IMR-90 (cell line): ENCODE results near the gene RIMS4. TPM values are rescaled to one million over a fixed set of nuclear protein-coding genes. Genes with fewer than 3 reads are reported as not detected.

ENCODE experiments used
- ATAC-seq: fragments of 200-7000 bp; cut with Tn5 transposase; 2 replicates; pipeline ENCODE4 v1.9.1; 2020; ENCODE audit warnings: low read depth, mild to moderate bottlenecking, moderate library complexity
- BruUV-seq: library from RNA; stranded (reverse); fragments of 400-500 nt; replicated peaks from 2 replicates; lab custom pipeline; 2021; lab: Mats Ljungman, UMichigan
- CTCF ChIA-PET: fragments of 300-600 bp; formaldehyde crosslinking; extraction: SDS; loops from one replicate; lab custom pipeline; 2021; ENCODE audit warnings: antibody characterized with exemption; lab: Yijun Ruan, JAX
- POLR2A ChIA-PET: fragments of 300-600 bp; sonication (Branson Sonifier 250); formaldehyde crosslinking; loops from one replicate; lab custom pipeline; 2022; ENCODE audit warnings: antibody characterized with exemption; ENCODE audit not compliant: unreplicated experiment; lab: Charles Lee
- DNase-seq: peaks from one replicate; pipeline ENCODE4 v3.0.0; 2013
- H2AFZ ChIP-seq: replicated peaks from 2 replicates; pipeline ENCODE3; 2013; ENCODE audit warnings: low read length, mild to moderate bottlenecking; ENCODE audit not compliant: poor library complexity
- H2AK5ac ChIP-seq: 2 replicates; pipeline ENCODE4 v1.6.1; 2013; ENCODE audit warnings: low read depth, low read length, inconsistent platforms
- H2AK9ac ChIP-seq: replicated peaks from 2 replicates; pipeline ENCODE3; 2013; ENCODE audit warnings: mild to moderate bottlenecking, low read depth, low read length, moderate library complexity; ENCODE audit not compliant: poor library complexity
- H2BK120ac ChIP-seq: 2 replicates; pipeline ENCODE4 v1.6.1; 2013; ENCODE audit warnings: low read depth, low read length, inconsistent platforms
- H2BK15ac ChIP-seq: 3 replicates; pipeline ENCODE4 v1.6.1; 2013; ENCODE audit warnings: low read depth, low read length, inconsistent platforms
- H2BK20ac ChIP-seq: 2 replicates; pipeline ENCODE4 v1.6.1; 2013; ENCODE audit warnings: low read depth, mild to moderate bottlenecking, inconsistent platforms, low read length, moderate library complexity
- H2BK5ac ChIP-seq: 2 replicates; pipeline ENCODE4 v1.6.1; 2013; ENCODE audit warnings: mild to moderate bottlenecking, low read depth, low read length, inconsistent platforms; ENCODE audit not compliant: poor library complexity, severe bottlenecking
- H3K14ac ChIP-seq: replicated peaks from 2 replicates; pipeline ENCODE4 v1.6.1; 2013; ENCODE audit warnings: low read depth, low read length, inconsistent platforms
- H3K18ac ChIP-seq: 2 replicates; pipeline ENCODE4 v1.6.1; 2013; ENCODE audit warnings: low read depth, low read length, control low read depth
- H3K23ac ChIP-seq: 2 replicates; pipeline ENCODE4 v1.6.1; 2013; ENCODE audit warnings: low read depth, low read length, inconsistent platforms
- H3K27ac ChIP-seq: 2 replicates; pipeline ENCODE4 v1.5.1; 2013; ENCODE audit warnings: mild to moderate bottlenecking, control low read depth, low read length; ENCODE audit not compliant: insufficient read depth
- H3K27me3 ChIP-seq: 2 replicates; pipeline ENCODE4 v1.6.1; 2013; ENCODE audit warnings: low read length; ENCODE audit not compliant: control insufficient read depth, insufficient read depth
- H3K36me3 ChIP-seq: 2 replicates; pipeline ENCODE4 v1.6.1; 2013; ENCODE audit warnings: low read length, mixed read lengths; ENCODE audit not compliant: control insufficient read depth, insufficient read depth
- H3K4ac ChIP-seq: 2 replicates; pipeline ENCODE4 v1.6.1; 2013; ENCODE audit warnings: low read depth, low read length, inconsistent platforms
- H3K4me1 ChIP-seq: 2 replicates; pipeline ENCODE4 v1.6.1; 2013; ENCODE audit warnings: low read length, mixed read lengths; ENCODE audit not compliant: control insufficient read depth, insufficient read depth
- H3K4me2 ChIP-seq: 2 replicates; pipeline ENCODE4 v1.6.1; 2013; ENCODE audit warnings: low read depth, mild to moderate bottlenecking, control low read depth, low read length, moderate library complexity
- H3K4me3 ChIP-seq: 2 replicates; pipeline ENCODE4 v1.5.1; 2013; ENCODE audit warnings: low read depth, mild to moderate bottlenecking, control low read depth, low read length, moderate library complexity; ENCODE audit not compliant: insufficient read depth
- H3K56ac ChIP-seq: 2 replicates; pipeline ENCODE4 v1.6.1; 2013; ENCODE audit warnings: low read length, inconsistent platforms; ENCODE audit not compliant: insufficient read depth; ENCODE audit errors: extremely low read depth
- H3K79me1 ChIP-seq, 2 experiments: 2 replicates each; pipeline ENCODE4 v1.6.1; 2013; ENCODE audit warnings: low read length in 2 of 2, inconsistent platforms in 1 of 2, low read depth in 1 of 2
- H3K9ac ChIP-seq: 2 replicates; pipeline ENCODE4 v1.6.1; 2013; ENCODE audit warnings: low read depth, low read length, control low read depth
- H3K9me1 ChIP-seq: 2 replicates; pipeline ENCODE4 v1.6.1; 2013; ENCODE audit warnings: low read length, inconsistent platforms; ENCODE audit not compliant: insufficient read depth
- H3K9me3 ChIP-seq: 2 replicates; pipeline ENCODE4 v1.6.1; 2013; ENCODE audit warnings: low read length; ENCODE audit not compliant: control insufficient read depth, insufficient read depth
- H4K20me1 ChIP-seq: 2 replicates; pipeline ENCODE4 v1.6.1; 2013; ENCODE audit warnings: low read length, inconsistent platforms; ENCODE audit not compliant: insufficient read depth
- H4K5ac ChIP-seq: 2 replicates; pipeline ENCODE4 v1.6.1; 2013; ENCODE audit warnings: mild to moderate bottlenecking, low read depth, low read length, control low read depth
- H4K8ac ChIP-seq, 2 experiments: 2 replicates each; pipeline ENCODE4 v1.6.1; 2013; ENCODE audit warnings: low read depth in 2 of 2, low read length in 2 of 2, control low read depth in 1 of 2, inconsistent platforms in 1 of 2
- H4K91ac ChIP-seq: 2 replicates; pipeline ENCODE4 v1.6.1; 2013; ENCODE audit warnings: low read depth, low read length, inconsistent platforms; ENCODE audit not compliant: insufficient read depth
- BHLHE40 ChIP-seq: fragments of 150-350 bp; IDR thresholded peaks from 2 replicates; pipeline ENCODE4 v1.6.1; 2016; ENCODE audit warnings: mild to moderate bottlenecking, low read depth, low read length
- CEBPB ChIP-seq: IDR thresholded peaks from 2 replicates; pipeline ENCODE4 v1.6.1; 2012; ENCODE audit warnings: low read depth, low read length, improper control_type of control experiment
- CHD1 ChIP-seq: IDR thresholded peaks from 2 replicates; pipeline ENCODE4 v1.6.1; 2012; ENCODE audit warnings: low read depth, low read length, improper control_type of control experiment
- CTCF ChIP-seq: conservative IDR thresholded peaks from 2 replicates; pipeline ENCODE4 v1.5.1; 2012; ENCODE audit warnings: mild to moderate bottlenecking, low read depth, low read length, improper control_type of control experiment
- ELK1 ChIP-seq: fragments of 150-350 bp; IDR thresholded peaks from 2 replicates; pipeline ENCODE4 v1.6.1; 2016; ENCODE audit warnings: low read depth, mild to moderate bottlenecking, low read length, moderate library complexity, borderline replicate concordance
- FOS ChIP-seq: fragments of 150-350 bp; IDR thresholded peaks from 2 replicates; pipeline ENCODE4 v1.6.1; 2016; ENCODE audit warnings: low read depth, low read length
- MAFK ChIP-seq: IDR thresholded peaks from 2 replicates; pipeline ENCODE4 v1.6.1; 2012; ENCODE audit warnings: low read depth, low read length, improper control_type of control experiment
- MAZ ChIP-seq: IDR thresholded peaks from 2 replicates; pipeline ENCODE4 v1.6.1; 2012; ENCODE audit warnings: low read depth, mild to moderate bottlenecking, low read length, improper control_type of control experiment, moderate library complexity, borderline replicate concordance
- MXI1 ChIP-seq: IDR thresholded peaks from 2 replicates; pipeline ENCODE4 v1.6.1; 2012; ENCODE audit warnings: low read depth, mild to moderate bottlenecking, low read length, moderate library complexity, borderline replicate concordance
- RAD21 ChIP-seq: IDR thresholded peaks from 2 replicates; pipeline ENCODE4 v1.6.1; 2012; ENCODE audit warnings: low read length, improper control_type of control experiment
- RCOR1 ChIP-seq: IDR thresholded peaks from 2 replicates; pipeline ENCODE4 v1.6.1; 2012; ENCODE audit warnings: mild to moderate bottlenecking, low read length, improper control_type of control experiment; ENCODE audit not compliant: insufficient replicate concordance
- RFX5 ChIP-seq: IDR thresholded peaks from 2 replicates; pipeline ENCODE4 v1.8.0; 2012; ENCODE audit warnings: low read depth, mild to moderate bottlenecking, low read length, moderate library complexity
- SMC3 ChIP-seq: fragments of 150-350 bp; IDR thresholded peaks from 2 replicates; pipeline ENCODE4 v1.6.1; 2016; ENCODE audit warnings: low read depth, mild to moderate bottlenecking, antibody characterized with exemption, low read length, moderate library complexity
- USF2 ChIP-seq: fragments of 150-350 bp; IDR thresholded peaks from 2 replicates; pipeline ENCODE4 v1.6.1; 2017; ENCODE audit warnings: mild to moderate bottlenecking, antibody characterized with exemption, low read length, low read depth
- WGBS, 2 experiments: methylation state at CpG; one replicate each; pipeline versions ENCODE4 v1.1.5 to v1.1.7; 2013; ENCODE audit warnings: missing lambda C conversion rate in 2 of 2; ENCODE audit not compliant: insufficient read length in 1 of 2; ENCODE audit errors: extremely low coverage in 2 of 2; 5-methylcytosine and 5-hydroxymethylcytosine counted together
- dilution Hi-C: fragments of 300-500 bp; cut with HindIII; formaldehyde crosslinking; loops from one replicate; pipeline ENCODE4 v1.14.3; 2018; ENCODE audit warnings: low sequenced_read_pairs; ENCODE audit not compliant: unreplicated experiment
- in situ Hi-C: fragments of 300-500 bp; cut with MboI; formaldehyde crosslinking; loops from 3 replicates; pipeline ENCODE4 v1.14.3; 2019; ENCODE audit warnings: low sequenced_read_pairs, inconsistent platforms, mixed read lengths
- intact Hi-C: fragments of 100-400 bp; cut with micrococcal nuclease; formaldehyde crosslinking; loops from 2 replicates; pipeline ENCODE4 v1.10.0; 2022
- polyA plus RNA-seq, 3 experiments: library from polyadenylated mRNA; depleted of rRNA; stranded (reverse); fragments of >200 nt; gene quantifications; 2 replicates each; pipeline ENCODE4 v1.2.3, GENCODE V29; 2012; ENCODE audit warnings: low replicate concordance in 1 of 3
- total RNA-seq: library from RNA; depleted of rRNA; stranded (reverse); fragments of >200 nt; gene quantifications from 2 replicates; pipeline ENCODE4 v1.2.3, GENCODE V29; 2012

The RIMS4 gene
- total and polyA plus RNA-seq, 2 of the 4 experiments (the other 2 are of a cell fraction) = not detected

GRCh38 chr20:44768256-44768655 is 42.1 kb downstream of the RIMS4 start:
- in situ Hi-C loops = no loop called here

More at GRCh38 chr20:44768256-44768655, 42.1 kb downstream of the RIMS4 start:
- no peak overlapping the region for H3K23ac ChIP-seq
- H3K9me1 ChIP-seq = peaks cover 4% of the 10 kb centered on the region; the same call in 1 of the 2 replicates
- no peak overlapping the region for H2BK5ac ChIP-seq
- H3K4ac ChIP-seq = no peak overlapping the region
- ChIA-PET POLR2A (no interaction called here), CTCF (no interaction called here)
- H3K27ac ChIP-seq = no peak overlapping the region
- H4K91ac ChIP-seq = no peak overlapping the region
- no peak overlapping the region for H3K9ac ChIP-seq
- H2AK5ac ChIP-seq = no peak overlapping the region
- no peak overlapping the region for H3K4me3 ChIP-seq
- no peak overlapping the region for H2BK120ac ChIP-seq
- 72% methylated on average over 7 of the region's 8 CpGs; no CpG with 5 or more reads in 1 of the 2 experiments for WGBS, 2 experiments
- H3K56ac ChIP-seq = no peak overlapping the region
- H3K18ac ChIP-seq = no peak overlapping the region
- no peak for DNase-seq
- ATAC-seq = no peak
- H2AFZ ChIP-seq = no peak overlapping the region
- H2BK20ac ChIP-seq = no peak overlapping the region
- no peak overlapping the region for H2BK15ac ChIP-seq
- H3K27me3 ChIP-seq = peaks cover 42% of the 10 kb centered on the region
- no peaks in the 10 kb centered on the region for H3K36me3 ChIP-seq
- H3K9me3 ChIP-seq = no peaks in the 10 kb centered on the region
- H4K8ac ChIP-seq = no peak overlapping the region
- no peaks in the 10 kb centered on the region for H3K79me1 ChIP-seq
- dilution Hi-C loops = no loop called here
- no peak overlapping the region for H2AK9ac ChIP-seq
- intact Hi-C loops = no loop called here
- no TSS peak for BruUV-seq
- H3K4me1 ChIP-seq = no peaks in the 10 kb centered on the region
- H3K14ac ChIP-seq = no peak overlapping the region
- H4K5ac ChIP-seq = no peak overlapping the region
- TF ChIP-seq MAZ = no peak
- TF ChIP-seq FOS = no peak
- TF ChIP-seq CTCF = no peak
- no peak for TF ChIP-seq BHLHE40
- no peak for TF ChIP-seq USF2
- TF ChIP-seq MXI1 = no peak
- no peak for TF ChIP-seq ELK1
- TF ChIP-seq SMC3 = no peak
- no peak for TF ChIP-seq CHD1
- no peak for TF ChIP-seq RAD21
- no peak for TF ChIP-seq RFX5
- TF ChIP-seq CEBPB = no peak
- TF ChIP-seq MAFK = no peak
- TF ChIP-seq RCOR1 = no peak
- no peak overlapping the region for H3K4me2 ChIP-seq
- H4K20me1 ChIP-seq = no peaks in the 10 kb centered on the region
